NCI-H1092 (cell line): Measurements from ENCODE around the gene CENPO.

Experiments
- DNase-seq: peaks from one replicate; lab custom pipeline; 2025; lab: John Stamatoyannopoulos, UW

The CENPO gene

GRCh38 chr2:24837996-24838513, 44.8 kb downstream of the CENPO start:
- no peak for DNase-seq

- no peak for DNase-seq
Observed at GRCh38 chr2:24838541-24838940, 45.3 kb downstream of the CENPO start.

GRCh38 chr2:24839729-24840128, 46.5 kb downstream of the CENPO start:
- DNase-seq, result no peak

DNA sequence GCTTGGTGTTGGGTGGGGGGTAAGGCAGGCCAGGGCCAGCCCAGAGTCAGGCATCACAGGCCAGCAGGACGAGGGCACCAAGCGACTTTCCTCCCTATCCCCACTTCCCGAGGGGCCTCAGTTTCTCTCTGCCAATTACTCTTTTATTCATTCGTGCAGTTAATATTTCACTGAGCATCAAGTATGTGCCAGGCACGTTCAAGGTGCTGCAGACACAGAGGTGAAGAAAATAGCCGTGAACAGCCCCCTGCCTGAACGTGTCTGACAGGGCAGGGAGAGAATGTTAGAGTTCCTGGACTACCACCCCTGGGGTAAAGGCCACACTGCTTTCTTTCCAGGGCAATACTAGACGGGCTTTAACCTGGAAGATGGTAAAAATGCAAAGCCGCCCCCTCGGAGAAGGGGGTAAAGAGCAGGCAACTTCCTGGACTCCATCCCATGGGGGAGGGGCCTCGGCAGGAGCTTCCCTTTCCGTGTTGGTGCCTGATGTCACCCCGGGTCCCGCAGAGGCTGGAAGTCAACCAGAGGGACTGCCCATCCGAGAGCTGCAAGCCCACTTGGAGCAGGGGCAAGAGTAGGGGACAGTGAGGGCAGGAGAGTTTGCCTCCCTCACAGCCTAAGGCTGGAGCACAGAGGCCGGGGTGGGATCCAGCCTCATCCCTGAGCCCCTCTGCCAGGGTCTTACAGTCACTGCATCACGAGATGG, 47.1 kb downstream of the CENPO start:
- DNase-seq, result no peak

- no peak for DNase-seq
Observed at GRCh38 chr2:24840962-24841945, 48.0 kb downstream of the CENPO start.

DNA sequence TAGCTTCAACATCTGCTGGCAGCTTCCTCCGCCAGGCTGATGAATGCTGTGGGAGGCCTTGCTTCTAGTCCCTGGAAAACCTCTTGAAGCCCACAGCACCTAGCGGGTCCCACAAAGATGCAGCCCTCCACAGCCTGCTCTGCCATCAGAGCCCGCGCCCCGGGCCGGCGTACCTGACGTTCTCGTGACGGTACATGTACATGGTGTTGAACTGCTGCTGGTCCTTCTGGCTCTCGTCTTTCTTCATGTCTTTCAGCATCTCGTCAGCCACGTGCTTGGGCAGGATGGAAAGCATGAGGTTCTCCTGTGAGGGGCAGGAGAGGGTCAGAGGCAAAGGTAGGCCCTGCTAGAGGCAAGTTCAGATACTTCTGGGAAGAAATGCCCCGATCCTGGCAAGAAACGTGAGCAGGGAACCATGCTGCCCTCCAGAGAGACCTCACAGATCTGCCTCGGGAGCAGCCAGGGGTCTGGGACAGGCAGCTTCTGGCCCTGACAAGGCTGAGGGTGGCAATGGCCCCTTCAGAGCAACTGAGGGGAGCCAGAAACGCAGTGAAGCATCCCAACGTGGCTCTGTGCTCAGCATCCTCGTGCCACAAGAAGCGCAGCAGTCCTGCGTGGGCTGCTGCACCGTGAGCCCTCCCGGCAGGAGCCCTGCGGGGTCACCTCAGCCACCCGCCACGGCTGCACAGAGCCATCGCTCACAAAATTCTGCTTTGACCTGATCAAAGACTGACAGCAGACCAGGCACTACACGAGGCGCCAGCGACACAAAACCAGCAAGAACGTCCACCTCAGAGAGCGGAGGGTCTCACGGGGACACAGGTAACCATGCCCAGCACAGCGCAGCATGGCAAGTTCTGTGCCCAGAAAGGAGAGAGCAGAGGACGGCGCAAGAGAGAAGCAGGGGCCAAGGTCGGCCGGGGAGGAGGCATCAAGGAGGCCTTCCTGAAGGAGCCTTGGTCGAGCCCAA, 49.1 kb downstream of the CENPO start:
- DNase-seq, result no peak

DNA sequence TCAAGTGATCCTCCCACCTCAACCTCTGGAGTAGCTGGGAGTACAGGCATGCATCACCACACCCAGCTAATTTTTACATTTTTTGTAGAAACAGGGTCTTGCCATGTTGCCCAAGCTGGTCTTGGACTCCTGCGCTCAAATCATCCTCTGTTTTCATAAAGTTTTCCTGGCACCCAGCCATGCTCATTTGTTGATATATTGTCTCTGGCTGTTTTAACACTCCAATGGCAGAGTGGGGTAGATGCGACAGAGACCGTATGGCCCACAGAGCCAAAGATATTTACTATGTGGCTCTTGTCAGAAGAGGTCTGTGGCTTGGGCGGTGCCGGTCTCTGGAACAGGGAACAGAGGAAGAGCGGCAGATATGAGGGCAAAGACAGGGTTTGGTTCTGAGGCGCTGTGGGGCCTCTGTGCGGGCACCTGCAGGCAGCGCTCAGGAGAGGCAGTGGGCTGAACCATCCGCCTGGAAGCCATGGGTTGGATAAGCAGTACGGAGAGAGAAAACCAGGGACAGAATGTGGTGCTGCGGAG, 50.2 kb downstream of the CENPO start:
- DNase-seq, result no peak

- DNase-seq, result no peak
Observed at GRCh38 chr2:24844023-24844685, 50.9 kb downstream of the CENPO start.

DNA sequence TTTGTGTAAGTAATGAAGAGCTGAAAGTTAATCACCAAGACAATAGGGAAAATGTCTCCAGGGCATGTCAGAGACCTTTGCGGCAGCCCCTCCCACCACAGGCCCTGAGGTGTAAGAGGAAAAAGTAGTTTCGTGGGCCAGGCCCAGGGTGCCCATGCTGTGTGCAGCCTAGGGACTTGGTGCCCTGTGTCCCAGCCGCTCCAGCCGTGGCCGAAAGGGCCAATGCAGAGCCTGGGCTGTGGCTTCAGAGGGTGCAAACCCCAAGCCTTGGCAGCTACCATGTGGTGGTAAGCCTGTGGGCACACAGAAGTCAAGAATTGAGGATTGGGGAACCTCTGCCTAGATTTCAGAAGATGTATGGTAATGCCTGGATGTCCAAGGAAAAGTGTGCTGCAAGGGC, 52.5 kb downstream of the CENPO start:
- DNase-seq, result no peak

GRCh38 chr2:24850944-24851343, 57.7 kb downstream of the CENPO start:
- no peak for DNase-seq

DNA sequence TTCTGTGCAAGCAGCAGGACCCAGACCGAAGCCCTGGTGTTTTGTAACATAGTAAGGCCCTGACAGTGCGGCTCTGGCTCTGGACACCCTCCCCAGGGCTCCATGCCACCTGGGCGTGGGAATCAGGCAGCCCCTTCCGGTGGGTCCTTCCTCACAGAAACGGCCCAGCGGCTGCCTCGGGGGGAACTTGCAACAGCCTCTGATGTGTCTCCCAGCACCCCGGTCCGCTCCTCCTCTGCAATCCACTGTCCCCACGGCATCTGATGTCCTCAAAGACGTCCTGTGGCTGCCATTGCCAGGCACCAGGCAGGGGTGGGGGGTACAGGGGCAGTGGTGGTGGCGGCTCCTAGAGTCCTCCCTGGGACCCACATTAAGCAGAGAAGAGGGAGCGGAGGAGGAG, 58.8 kb downstream of the CENPO start:
- DNase-seq, result no peak

GRCh38 chr2:24852431-24853020, 59.3 kb downstream of the CENPO start:
- DNase-seq, result no peak

DNA sequence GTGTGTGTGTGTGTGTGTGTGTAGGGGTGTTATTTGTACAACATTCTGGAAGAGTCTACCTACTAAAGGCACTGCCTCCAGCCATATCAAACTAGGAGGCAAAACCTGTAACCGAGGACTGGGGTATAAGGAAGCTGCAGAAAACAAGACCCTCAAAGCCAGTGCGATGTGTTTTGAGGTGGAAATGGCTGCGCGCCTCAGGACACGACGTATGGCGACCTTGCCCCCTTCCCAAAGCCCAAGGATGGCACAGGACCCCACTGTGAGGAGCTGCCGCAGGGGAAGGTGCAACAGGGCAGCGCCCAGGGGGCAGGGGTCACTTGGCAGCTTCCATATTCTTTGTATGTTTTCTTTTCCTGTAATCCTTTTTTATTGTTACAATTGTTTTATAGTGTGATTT, 59.8 kb downstream of the CENPO start:
- no peak for DNase-seq

DNA sequence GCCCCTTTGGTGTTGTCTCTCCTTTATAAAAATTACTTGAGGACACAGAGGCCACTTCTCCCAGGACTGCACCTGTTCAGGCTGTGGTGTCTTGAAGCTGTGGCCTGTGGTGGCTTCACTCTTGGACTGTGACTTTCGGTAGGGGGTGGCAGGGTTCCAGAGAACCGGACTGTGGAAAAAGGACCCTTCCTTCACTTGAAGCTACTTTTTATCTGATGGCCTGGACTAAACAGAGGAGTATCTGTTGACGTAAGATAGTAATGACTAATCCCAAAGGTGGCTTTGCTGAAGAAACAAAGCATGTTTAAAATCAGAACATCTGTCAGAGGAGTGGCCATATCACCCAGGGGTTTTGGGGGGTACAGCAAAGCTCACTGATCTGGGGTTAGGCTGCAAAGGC, 60.8 kb downstream of the CENPO start:
- no peak for DNase-seq

- DNase-seq, result no peak
Observed at GRCh38 chr2:24855022-24855622, 61.9 kb downstream of the CENPO start.

- no peak for DNase-seq
Observed at GRCh38 chr2:24855726-24856125, 62.5 kb downstream of the CENPO start.

- no peak for DNase-seq
Observed at GRCh38 chr2:24856791-24857211, 63.6 kb downstream of the CENPO start.

GRCh38 chr2:24857746-24858145, 64.5 kb downstream of the CENPO start:
- DNase-seq, result no peak

GRCh38 chr2:24858996-24859395, 65.8 kb downstream of the CENPO start:
- no peak for DNase-seq

DNA sequence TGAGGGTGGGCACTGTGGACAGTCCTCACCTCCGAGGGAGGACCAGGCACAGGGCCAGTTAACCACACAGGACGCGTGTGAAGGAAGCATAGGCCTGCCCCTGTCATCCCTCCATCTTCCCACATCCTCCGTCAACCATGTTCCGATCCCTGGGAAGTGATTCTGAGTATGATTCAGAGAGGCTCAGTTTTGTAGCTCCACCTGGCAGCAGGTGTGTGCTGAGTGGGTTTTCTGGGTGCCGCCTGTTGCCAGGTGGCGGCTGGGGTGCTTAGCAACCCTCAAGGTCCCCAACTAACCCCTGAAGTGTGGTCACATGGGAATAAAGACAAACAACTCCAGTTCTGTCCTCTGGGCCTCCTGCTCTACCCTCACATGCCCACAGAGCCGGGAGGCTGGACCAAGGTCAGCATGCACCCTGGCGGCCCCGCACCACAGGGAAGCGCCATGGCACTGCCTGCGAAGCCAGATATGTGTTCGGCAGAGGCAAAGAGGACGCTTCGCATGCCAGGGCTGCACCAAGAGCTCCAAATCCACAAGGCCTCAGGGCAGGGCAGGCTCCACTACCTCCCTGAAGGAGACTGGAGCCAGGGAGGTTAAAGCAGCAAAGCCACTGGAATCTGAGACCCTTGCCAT, 66.9 kb downstream of the CENPO start:
- no peak for DNase-seq
